Activated CD4-positive, alpha-beta T cell treated with anti-CD3 and anti-CD28 coated beads for 36 hours (primary cell): ENCODE data around the gene TOR2A. TPM values are rescaled to one million over a fixed set of nuclear protein-coding genes. Genes with fewer than 3 reads are reported as not detected.

Experiments
- ATAC-seq: fragments of 200-7000 bp; cut with Tn5 transposase; one replicate; pipeline ENCODE4 v1.10.0; 2021; ENCODE audit warnings: mild to moderate bottlenecking, moderate library complexity
- CTCF ChIA-PET: fragments of 350-600 bp; sonication (Branson Sonifier 250); formaldehyde crosslinking; loops from one replicate; lab custom pipeline; 2021; ENCODE audit warnings: antibody characterized with exemption; lab: Charles Lee
- POLR2A ChIA-PET: fragments of 350-600 bp; sonication (Branson Sonifier 250); formaldehyde crosslinking; loops from one replicate; lab custom pipeline; 2021; ENCODE audit warnings: antibody characterized with exemption, inconsistent platforms; lab: Charles Lee
- DNase-seq: peaks from one replicate; pipeline ENCODE4 v3.0.0-alpha.2; 2020
- H3K27ac Mint-ChIP-seq: one replicate; pipeline ENCODE4 v1.8.0; 2021; ENCODE audit warnings: mixed read lengths
- H3K27me3 Mint-ChIP-seq: one replicate; pipeline ENCODE4 v1.8.0; 2021; ENCODE audit warnings: mixed read lengths
- H3K36me3 Mint-ChIP-seq: one replicate; pipeline ENCODE4 v1.8.0; 2021; ENCODE audit warnings: low read depth, mixed read lengths
- H3K4me1 Mint-ChIP-seq: one replicate; pipeline ENCODE4 v1.8.0; 2021; ENCODE audit warnings: mixed read lengths
- H3K4me3 Mint-ChIP-seq: one replicate; pipeline ENCODE4 v1.8.0; 2021; ENCODE audit warnings: mild to moderate bottlenecking, moderate library complexity, mixed read lengths
- H3K9me3 Mint-ChIP-seq: one replicate; pipeline ENCODE4 v1.8.0; 2021; ENCODE audit warnings: low read depth, mixed read lengths
- intact Hi-C, 2 experiments: fragments of 100-400 bp; cut with DNase I in 1 of 2; cut with micrococcal nuclease in 1 of 2; formaldehyde crosslinking; loops; one replicate each; pipeline versions ENCODE4 v1.14.2 to v1.15.1; 2022 to 2024; cut with DNase I, micrococcal nuclease
- total RNA-seq, 2 experiments: library from RNA; stranded (reverse); gene quantifications; one replicate each; pipeline ENCODE4 v1.2.3, GENCODE V29; 2021

The TOR2A gene
- total RNA-seq, 2 experiments from 2014 or later = 11.3 to 14.0 TPM

- H3K27me3 Mint-ChIP-seq = no peaks in the 10 kb centered on the region
- H3K36me3 Mint-ChIP-seq = no peaks in the 10 kb centered on the region
- ATAC-seq (no peak), DNase-seq (no peak)
- no peak overlapping the region for H3K4me3 Mint-ChIP-seq
- intact Hi-C loops = no loop called here
- ChIA-PET POLR2A (no interaction called here), CTCF (no interaction called here)
- no peaks in the 10 kb centered on the region for H3K9me3 Mint-ChIP-seq
- H3K4me1 Mint-ChIP-seq = peaks cover 7% of the 10 kb centered on the region
- H3K27ac Mint-ChIP-seq = no peak overlapping the region
Observed at GRCh38 chr9:127730262-127730661, 4.8 kb downstream of the TOR2A start.

- H3K4me3 Mint-ChIP-seq = no peak overlapping the region
- no peak for DNase-seq
- no peak for ATAC-seq
- intact Hi-C loops = no loop called here
- no peaks in the 10 kb centered on the region for H3K27me3 Mint-ChIP-seq
- POLR2A ChIA-PET = interaction anchor here (0.6 kb wide), 1 partner anchor 109 kb away, joined by 3 read pairs; no protein-coding TSS in a partner anchor
- CTCF ChIA-PET = interaction anchor here (0.6 to 1.2 kb wide), 4 partner anchors 11 to 257 kb away, joined by 3 to 4 read pairs (median 3); no protein-coding TSS in a partner anchor
- H3K27ac Mint-ChIP-seq = no peak overlapping the region
- no peaks in the 10 kb centered on the region for H3K9me3 Mint-ChIP-seq
- peaks cover 7% of the 10 kb centered on the region for H3K4me1 Mint-ChIP-seq
- no peaks in the 10 kb centered on the region for H3K36me3 Mint-ChIP-seq
Observed at GRCh38 chr9:127729522-127730256, 5.4 kb downstream of the TOR2A start.

GRCh38 chr9:127728808-127729207 lies 6.3 kb downstream of the TOR2A start:
- intact Hi-C loops = no loop called here
- H3K36me3 Mint-ChIP-seq = no peaks in the 10 kb centered on the region
- no peaks in the 10 kb centered on the region for H3K4me1 Mint-ChIP-seq
- H3K4me3 Mint-ChIP-seq = no peak overlapping the region
- no peaks in the 10 kb centered on the region for H3K9me3 Mint-ChIP-seq
- POLR2A ChIA-PET = interaction anchor here (0.6 kb wide), 2 partner anchors 109 to 187 kb away, joined by 3 to 4 read pairs; no protein-coding TSS in a partner anchor
- CTCF ChIA-PET = interaction anchor here (0.6 to 1.3 kb wide), 5 partner anchors 11 to 256 kb away, joined by 3 to 4 read pairs (median 3); no protein-coding TSS in a partner anchor
- no peaks in the 10 kb centered on the region for H3K27me3 Mint-ChIP-seq
- H3K27ac Mint-ChIP-seq = no peak overlapping the region
- ATAC-seq = no peak
- no peak for DNase-seq

GRCh38 chr9:127726871-127727270 lies 8.2 kb downstream of the TOR2A start:
- no peaks in the 10 kb centered on the region for H3K9me3 Mint-ChIP-seq

GRCh38 chr9:127724012-127724411 lies 11.1 kb downstream of the TOR2A start:
- POLR2A ChIA-PET = no interaction called here
- CTCF ChIA-PET = interaction anchor here (0.6 kb wide), 1 partner anchor 198 kb away, joined by 3 read pairs; no protein-coding TSS in a partner anchor
- Mint-ChIP-seq H3K27ac (no peak overlapping the region), H3K36me3 (no peaks in the 10 kb centered on the region), H3K4me1 (peaks cover 11% of the 10 kb centered on the region), H3K27me3 (no peaks in the 10 kb centered on the region), H3K9me3 (no peaks in the 10 kb centered on the region), H3K4me3 (no peak overlapping the region)
- intact Hi-C loops = no loop called here
- ATAC-seq (no peak), DNase-seq (no peak)

More at GRCh38 chr9:127726871-127727270, 8.2 kb downstream of the TOR2A start:
- Mint-ChIP-seq H3K27me3 (no peaks in the 10 kb centered on the region), H3K27ac (no peak overlapping the region), H3K4me3 (no peak overlapping the region), H3K36me3 (no peaks in the 10 kb centered on the region), H3K4me1 (no peaks in the 10 kb centered on the region)
- ChIA-PET CTCF (interaction anchor here (0.6 to 1.0 kb wide), 2 partner anchors 8 to 37 kb away, joined by 3 to 4 read pairs; no protein-coding TSS in a partner anchor), POLR2A (no interaction called here)
- DNase-seq (no peak), ATAC-seq (no peak)
- intact Hi-C loops = no loop called here

- no peak for DNase-seq
- intact Hi-C loops = no loop called here
- Mint-ChIP-seq H3K9me3 (no peaks in the 10 kb centered on the region), H3K36me3 (no peaks in the 10 kb centered on the region), H3K4me3 (no peak overlapping the region), H3K27ac (no peak overlapping the region), H3K4me1 (peaks cover 11% of the 10 kb centered on the region), H3K27me3 (no peaks in the 10 kb centered on the region)
- ChIA-PET CTCF (no interaction called here), POLR2A (no interaction called here)
- ATAC-seq = no peak
Observed at GRCh38 chr9:127723444-127723843, 11.7 kb downstream of the TOR2A start.

- intact Hi-C loops = no loop called here
- ChIA-PET POLR2A (no interaction called here), CTCF (no interaction called here)
- Mint-ChIP-seq H3K9me3 (no peaks in the 10 kb centered on the region), H3K36me3 (no peaks in the 10 kb centered on the region), H3K27ac (no peak overlapping the region), H3K4me3 (no peak overlapping the region), H3K27me3 (no peaks in the 10 kb centered on the region), H3K4me1 (peaks cover 11% of the 10 kb centered on the region)
- ATAC-seq (no peak), DNase-seq (no peak)
Observed at GRCh38 chr9:127723013-127723412, 12.1 kb downstream of the TOR2A start.

- no peak for DNase-seq
- CTCF ChIA-PET = interaction anchor here (1.5 kb wide), 1 partner anchor 12 kb away, joined by 7 read pairs; the partner anchor contains the start of gene TOR2A
- H3K36me3 Mint-ChIP-seq = no peaks in the 10 kb centered on the region
- intact Hi-C loops = no loop called here
- H3K4me1 Mint-ChIP-seq = peaks cover 11% of the 10 kb centered on the region
- no peaks in the 10 kb centered on the region for H3K27me3 Mint-ChIP-seq
- POLR2A ChIA-PET = no interaction called here
- H3K9me3 Mint-ChIP-seq = no peaks in the 10 kb centered on the region
- ATAC-seq = no peak
- no peak overlapping the region for H3K4me3 Mint-ChIP-seq
- no peak overlapping the region for H3K27ac Mint-ChIP-seq
Observed at GRCh38 chr9:127722055-127722745, 12.9 kb downstream of the TOR2A start.

- no peaks in the 10 kb centered on the region for H3K36me3 Mint-ChIP-seq
- DNase-seq = no peak
- H3K4me3 Mint-ChIP-seq = no peak overlapping the region
- peaks cover 11% of the 10 kb centered on the region for H3K4me1 Mint-ChIP-seq
- ChIA-PET CTCF (interaction anchor here (0.7 to 1.5 kb wide), 2 partner anchors 13 to 93 kb away, joined by 3 to 7 read pairs; partner anchors contain the start of gene TOR2A), POLR2A (no interaction called here)
- ATAC-seq = no peak
- H3K27ac Mint-ChIP-seq = no peak overlapping the region
- H3K9me3 Mint-ChIP-seq = no peaks in the 10 kb centered on the region
- intact Hi-C loops = no loop called here
- H3K27me3 Mint-ChIP-seq = no peaks in the 10 kb centered on the region
Observed at GRCh38 chr9:127721391-127721821, 13.7 kb downstream of the TOR2A start.

GRCh38 chr9:127720865-127721227 lies 14.2 kb downstream of the TOR2A start:
- no peak for DNase-seq
- CTCF ChIA-PET = interaction anchor here (1.5 kb wide), 1 partner anchor 14 kb away, joined by 7 read pairs; the partner anchor contains the start of gene TOR2A
- Mint-ChIP-seq H3K27me3 (no peaks in the 10 kb centered on the region), H3K36me3 (no peaks in the 10 kb centered on the region), H3K4me3 (no peak overlapping the region), H3K4me1 (peaks cover 16% of the 10 kb centered on the region), H3K27ac (no peak overlapping the region), H3K9me3 (no peaks in the 10 kb centered on the region)
- POLR2A ChIA-PET = no interaction called here
- intact Hi-C loops = no loop called here
- no peak for ATAC-seq

- no peaks in the 10 kb centered on the region for H3K27me3 Mint-ChIP-seq
- POLR2A ChIA-PET = interaction anchor here (0.7 kb wide), 1 partner anchor 11 kb away, joined by 3 read pairs; no protein-coding TSS in a partner anchor
- no peaks in the 10 kb centered on the region for H3K9me3 Mint-ChIP-seq
- DNase-seq (no peak), ATAC-seq (no peak)
- peaks cover 16% of the 10 kb centered on the region for H3K4me1 Mint-ChIP-seq
- no peaks in the 10 kb centered on the region for H3K36me3 Mint-ChIP-seq
- CTCF ChIA-PET = interaction anchor here (0.7 kb wide), 1 partner anchor 201 kb away, joined by 3 read pairs; no protein-coding TSS in a partner anchor
- intact Hi-C loops = no loop called here
- no peak overlapping the region for H3K4me3 Mint-ChIP-seq
- peak overlapping the region; percentile 45 for H3K27ac Mint-ChIP-seq
Observed at GRCh38 chr9:127720031-127720864, 14.8 kb downstream of the TOR2A start.
